ENCODE data around the gene JARID2.

GRCh38 chr6:15452182-15452941, 206.5 kb downstream of the JARID2 start:
- TF ChIP-seq POLR2A (IDR thresholded peaks at IDR 0.05; ENCODE audit: control extremely low read depth in 1 of 2, low read depth in 2 of 2, low read length in 2 of 2) (no peak), SP1 (IDR thresholded peaks at IDR 0.05; ENCODE audit: low read depth, low read length) (no peak), TBP (IDR thresholded peaks at IDR 0.05; ENCODE audit: low read depth, low read length) (no peak), SRF (IDR thresholded peaks at IDR 0.05; ENCODE audit: low read depth, low read length) (no peak), BCL11A (IDR thresholded peaks at IDR 0.05; ENCODE audit: low read depth in 2 of 2, low read length in 2 of 2) (no peak), RFX5 (IDR thresholded peaks at IDR 0.05; ENCODE audit: borderline replicate concordance, low read depth, low read length) (no peak), BRCA1 (IDR thresholded peaks at IDR 0.05; ENCODE audit: low read depth, low read length) (no peak), EP300 (IDR thresholded peaks at IDR 0.05; ENCODE audit: borderline replicate concordance in 1 of 2, low read depth in 2 of 2, low read length in 2 of 2) (no peak), CEBPB (IDR thresholded peaks at IDR 0.05; ENCODE audit: low read depth, low read length) (no peak), RAD21 (IDR thresholded peaks at IDR 0.05 in 1 of 2, conservative IDR thresholded peaks at IDR 0.05 in 1 of 2; ENCODE audit: low read depth in 2 of 2, low read length in 2 of 2) (no peak), FOSL1 (IDR thresholded peaks at IDR 0.05; ENCODE audit: insufficient read depth, low read depth, low read length) (no peak)
- TF ChIP-seq, protein P1, sequence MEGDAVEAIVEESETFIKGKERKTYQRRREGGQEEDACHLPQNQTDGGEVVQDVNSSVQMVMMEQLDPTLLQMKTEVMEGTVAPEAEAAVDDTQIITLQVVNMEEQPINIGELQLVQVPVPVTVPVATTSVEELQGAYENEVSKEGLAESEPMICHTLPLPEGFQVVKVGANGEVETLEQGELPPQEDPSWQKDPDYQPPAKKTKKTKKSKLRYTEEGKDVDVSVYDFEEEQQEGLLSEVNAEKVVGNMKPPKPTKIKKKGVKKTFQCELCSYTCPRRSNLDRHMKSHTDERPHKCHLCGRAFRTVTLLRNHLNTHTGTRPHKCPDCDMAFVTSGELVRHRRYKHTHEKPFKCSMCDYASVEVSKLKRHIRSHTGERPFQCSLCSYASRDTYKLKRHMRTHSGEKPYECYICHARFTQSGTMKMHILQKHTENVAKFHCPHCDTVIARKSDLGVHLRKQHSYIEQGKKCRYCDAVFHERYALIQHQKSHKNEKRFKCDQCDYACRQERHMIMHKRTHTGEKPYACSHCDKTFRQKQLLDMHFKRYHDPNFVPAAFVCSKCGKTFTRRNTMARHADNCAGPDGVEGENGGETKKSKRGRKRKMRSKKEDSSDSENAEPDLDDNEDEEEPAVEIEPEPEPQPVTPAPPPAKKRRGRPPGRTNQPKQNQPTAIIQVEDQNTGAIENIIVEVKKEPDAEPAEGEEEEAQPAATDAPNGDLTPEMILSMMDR (IDR thresholded peaks at IDR 0.05; ENCODE audit: control extremely low read depth in 1 of 3, insufficient read depth in 1 of 3, low read depth in 1 of 3, low read length in 3 of 3) = no peak
- TF ChIP-seq, protein P2, sequence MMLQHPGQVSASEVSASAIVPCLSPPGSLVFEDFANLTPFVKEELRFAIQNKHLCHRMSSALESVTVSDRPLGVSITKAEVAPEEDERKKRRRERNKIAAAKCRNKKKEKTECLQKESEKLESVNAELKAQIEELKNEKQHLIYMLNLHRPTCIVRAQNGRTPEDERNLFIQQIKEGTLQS (IDR thresholded peaks at IDR 0.05; ENCODE audit: insufficient read depth, low read depth, low read length) = no peak
- TF ChIP-seq, protein P3, sequence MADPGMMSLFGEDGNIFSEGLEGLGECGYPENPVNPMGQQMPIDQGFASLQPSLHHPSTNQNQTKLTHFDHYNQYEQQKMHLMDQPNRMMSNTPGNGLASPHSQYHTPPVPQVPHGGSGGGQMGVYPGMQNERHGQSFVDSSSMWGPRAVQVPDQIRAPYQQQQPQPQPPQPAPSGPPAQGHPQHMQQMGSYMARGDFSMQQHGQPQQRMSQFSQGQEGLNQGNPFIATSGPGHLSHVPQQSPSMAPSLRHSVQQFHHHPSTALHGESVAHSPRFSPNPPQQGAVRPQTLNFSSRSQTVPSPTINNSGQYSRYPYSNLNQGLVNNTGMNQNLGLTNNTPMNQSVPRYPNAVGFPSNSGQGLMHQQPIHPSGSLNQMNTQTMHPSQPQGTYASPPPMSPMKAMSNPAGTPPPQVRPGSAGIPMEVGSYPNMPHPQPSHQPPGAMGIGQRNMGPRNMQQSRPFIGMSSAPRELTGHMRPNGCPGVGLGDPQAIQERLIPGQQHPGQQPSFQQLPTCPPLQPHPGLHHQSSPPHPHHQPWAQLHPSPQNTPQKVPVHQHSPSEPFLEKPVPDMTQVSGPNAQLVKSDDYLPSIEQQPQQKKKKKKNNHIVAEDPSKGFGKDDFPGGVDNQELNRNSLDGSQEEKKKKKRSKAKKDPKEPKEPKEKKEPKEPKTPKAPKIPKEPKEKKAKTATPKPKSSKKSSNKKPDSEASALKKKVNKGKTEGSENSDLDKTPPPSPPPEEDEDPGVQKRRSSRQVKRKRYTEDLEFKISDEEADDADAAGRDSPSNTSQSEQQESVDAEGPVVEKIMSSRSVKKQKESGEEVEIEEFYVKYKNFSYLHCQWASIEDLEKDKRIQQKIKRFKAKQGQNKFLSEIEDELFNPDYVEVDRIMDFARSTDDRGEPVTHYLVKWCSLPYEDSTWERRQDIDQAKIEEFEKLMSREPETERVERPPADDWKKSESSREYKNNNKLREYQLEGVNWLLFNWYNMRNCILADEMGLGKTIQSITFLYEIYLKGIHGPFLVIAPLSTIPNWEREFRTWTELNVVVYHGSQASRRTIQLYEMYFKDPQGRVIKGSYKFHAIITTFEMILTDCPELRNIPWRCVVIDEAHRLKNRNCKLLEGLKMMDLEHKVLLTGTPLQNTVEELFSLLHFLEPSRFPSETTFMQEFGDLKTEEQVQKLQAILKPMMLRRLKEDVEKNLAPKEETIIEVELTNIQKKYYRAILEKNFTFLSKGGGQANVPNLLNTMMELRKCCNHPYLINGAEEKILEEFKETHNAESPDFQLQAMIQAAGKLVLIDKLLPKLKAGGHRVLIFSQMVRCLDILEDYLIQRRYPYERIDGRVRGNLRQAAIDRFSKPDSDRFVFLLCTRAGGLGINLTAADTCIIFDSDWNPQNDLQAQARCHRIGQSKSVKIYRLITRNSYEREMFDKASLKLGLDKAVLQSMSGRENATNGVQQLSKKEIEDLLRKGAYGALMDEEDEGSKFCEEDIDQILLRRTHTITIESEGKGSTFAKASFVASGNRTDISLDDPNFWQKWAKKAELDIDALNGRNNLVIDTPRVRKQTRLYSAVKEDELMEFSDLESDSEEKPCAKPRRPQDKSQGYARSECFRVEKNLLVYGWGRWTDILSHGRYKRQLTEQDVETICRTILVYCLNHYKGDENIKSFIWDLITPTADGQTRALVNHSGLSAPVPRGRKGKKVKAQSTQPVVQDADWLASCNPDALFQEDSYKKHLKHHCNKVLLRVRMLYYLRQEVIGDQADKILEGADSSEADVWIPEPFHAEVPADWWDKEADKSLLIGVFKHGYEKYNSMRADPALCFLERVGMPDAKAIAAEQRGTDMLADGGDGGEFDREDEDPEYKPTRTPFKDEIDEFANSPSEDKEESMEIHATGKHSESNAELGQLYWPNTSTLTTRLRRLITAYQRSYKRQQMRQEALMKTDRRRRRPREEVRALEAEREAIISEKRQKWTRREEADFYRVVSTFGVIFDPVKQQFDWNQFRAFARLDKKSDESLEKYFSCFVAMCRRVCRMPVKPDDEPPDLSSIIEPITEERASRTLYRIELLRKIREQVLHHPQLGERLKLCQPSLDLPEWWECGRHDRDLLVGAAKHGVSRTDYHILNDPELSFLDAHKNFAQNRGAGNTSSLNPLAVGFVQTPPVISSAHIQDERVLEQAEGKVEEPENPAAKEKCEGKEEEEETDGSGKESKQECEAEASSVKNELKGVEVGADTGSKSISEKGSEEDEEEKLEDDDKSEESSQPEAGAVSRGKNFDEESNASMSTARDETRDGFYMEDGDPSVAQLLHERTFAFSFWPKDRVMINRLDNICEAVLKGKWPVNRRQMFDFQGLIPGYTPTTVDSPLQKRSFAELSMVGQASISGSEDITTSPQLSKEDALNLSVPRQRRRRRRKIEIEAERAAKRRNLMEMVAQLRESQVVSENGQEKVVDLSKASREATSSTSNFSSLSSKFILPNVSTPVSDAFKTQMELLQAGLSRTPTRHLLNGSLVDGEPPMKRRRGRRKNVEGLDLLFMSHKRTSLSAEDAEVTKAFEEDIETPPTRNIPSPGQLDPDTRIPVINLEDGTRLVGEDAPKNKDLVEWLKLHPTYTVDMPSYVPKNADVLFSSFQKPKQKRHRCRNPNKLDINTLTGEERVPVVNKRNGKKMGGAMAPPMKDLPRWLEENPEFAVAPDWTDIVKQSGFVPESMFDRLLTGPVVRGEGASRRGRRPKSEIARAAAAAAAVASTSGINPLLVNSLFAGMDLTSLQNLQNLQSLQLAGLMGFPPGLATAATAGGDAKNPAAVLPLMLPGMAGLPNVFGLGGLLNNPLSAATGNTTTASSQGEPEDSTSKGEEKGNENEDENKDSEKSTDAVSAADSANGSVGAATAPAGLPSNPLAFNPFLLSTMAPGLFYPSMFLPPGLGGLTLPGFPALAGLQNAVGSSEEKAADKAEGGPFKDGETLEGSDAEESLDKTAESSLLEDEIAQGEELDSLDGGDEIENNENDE (IDR thresholded peaks at IDR 0.05; ENCODE audit: insufficient replicate concordance, low read length) = no peak
